Skeletal muscle tissue (tissue), 4 donors: ENCODE results near the gene GNG7. TPM values are rescaled to one million over a fixed set of nuclear protein-coding genes. Genes with fewer than 3 reads are reported as not detected.
"Not testable (repeated sequence)": the region's sequence is repeated elsewhere in the genome, so short reads cannot be mapped to it uniquely, and the experiment has no call there.

Experiments
- H3K27ac ChIP-seq: one replicate; pipeline ENCODE4 v1.7.0; 2013; ENCODE audit warnings: mild to moderate bottlenecking, low read depth, low read length, inconsistent platforms
- H3K27me3 ChIP-seq, 3 donors: one replicate each; pipeline ENCODE4 v1.7.0; 2013; ENCODE audit warnings: low read length in 3 of 3; ENCODE audit not compliant: control insufficient read depth in 3 of 3, insufficient read depth in 3 of 3
- H3K36me3 ChIP-seq, 3 donors: one replicate each; pipeline ENCODE4 v1.7.0; 2013; ENCODE audit warnings: low read length in 3 of 3; ENCODE audit not compliant: control insufficient read depth in 3 of 3, insufficient read depth in 3 of 3
- H3K4me1 ChIP-seq, 3 donors: one replicate each; pipeline ENCODE4 v1.7.0; 2013; ENCODE audit warnings: low read length in 3 of 3, mild to moderate bottlenecking in 3 of 3; ENCODE audit not compliant: control insufficient read depth in 3 of 3, insufficient read depth in 3 of 3
- H3K4me3 ChIP-seq, 3 donors: one replicate each; pipeline ENCODE4 v1.7.0; 2013; ENCODE audit warnings: low read length in 3 of 3
- H3K9ac ChIP-seq, 3 donors: one replicate each; pipeline ENCODE4 v1.7.0; 2013; ENCODE audit warnings: low read length in 3 of 3, mild to moderate bottlenecking in 3 of 3, moderate library complexity in 2 of 3, low read depth in 1 of 3
- H3K9me3 ChIP-seq, 3 donors: one replicate each; pipeline ENCODE4 v1.7.0; 2013; ENCODE audit warnings: low read length in 3 of 3; ENCODE audit not compliant: control insufficient read depth in 3 of 3
- total RNA-seq: library from RNA; depleted of rRNA; stranded (reverse); fragments of >200 nt; gene quantifications from one replicate; pipeline ENCODE4 v1.2.3, GENCODE V29; 2014
- donor health status: Osteomylitis.

The GNG7 gene
- total RNA-seq, 1 donor from 2014 or later, result 1.6 TPM

DNA sequence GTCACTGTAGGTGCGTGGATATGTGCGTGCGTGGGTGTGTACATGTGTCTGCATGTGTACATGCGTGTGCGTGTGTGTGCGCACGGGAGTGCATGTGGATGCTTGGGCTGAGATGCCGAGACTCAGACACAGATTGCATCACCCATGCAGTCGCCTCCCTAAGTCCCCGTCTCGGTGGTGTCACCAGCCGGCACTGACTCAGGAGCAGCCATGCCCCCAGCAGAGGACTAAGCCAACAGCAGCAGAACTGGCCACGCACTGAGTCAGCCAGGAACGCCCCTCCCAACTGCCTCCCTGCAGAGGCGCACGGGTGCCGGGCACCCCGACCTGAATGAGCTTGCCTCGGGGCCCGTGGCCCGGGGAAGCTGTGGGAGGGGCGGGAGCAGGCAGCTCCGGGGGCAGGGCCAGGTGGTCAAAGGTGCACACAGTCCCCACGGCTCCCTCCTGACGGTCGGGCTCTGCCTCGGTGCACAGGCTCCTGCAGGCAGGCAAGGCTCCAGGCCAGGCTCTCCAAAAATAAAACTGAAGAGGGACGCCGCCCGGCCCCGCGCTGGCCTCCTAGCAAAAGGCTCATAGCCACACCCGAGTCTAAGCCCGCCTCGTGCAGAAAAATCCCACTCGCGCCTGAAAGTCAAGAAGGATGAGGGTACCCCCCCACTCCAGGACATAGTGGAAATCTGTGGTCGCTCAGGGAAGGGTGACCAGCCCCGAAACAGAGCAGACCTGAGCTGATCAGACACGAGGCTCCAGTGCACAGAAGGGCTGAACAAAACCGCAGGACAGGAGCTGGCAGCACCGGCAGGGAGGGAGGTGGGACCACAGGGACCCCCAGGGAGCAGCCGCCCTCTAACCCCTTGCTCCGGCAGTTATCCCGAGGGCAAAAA, 177.4 kb downstream of the GNG7 start:
- H3K4me1 ChIP-seq, result peaks cover 11 to 23% (median 17%) of the 10 kb centered on the region in 3 donors
- no peaks in the 10 kb centered on the region for H3K9me3 ChIP-seq
- peak overlapping the region; percentile 53 to 61 (median 56) for H3K4me3 ChIP-seq
- no peaks in the 10 kb centered on the region for H3K36me3 ChIP-seq
- peak overlapping the region; percentile 27 to 72 (median 61) for H3K9ac ChIP-seq
- no peak overlapping the region for H3K27ac ChIP-seq
- H3K27me3 ChIP-seq, result no peaks in the 10 kb centered on the region

GRCh38 chr19:2524361-2524839, 178.1 kb downstream of the GNG7 start:
- Histone ChIP-seq H3K4me1 (peaks cover 11 to 19% (median 14%) of the 10 kb centered on the region in 3 donors), H3K9me3 (no peaks in the 10 kb centered on the region), H3K36me3 (no peaks in the 10 kb centered on the region), H3K27ac (no peak overlapping the region), H3K4me3 (peak overlapping the region in 2 of 3 donors; percentile 13 to 53), H3K27me3 (no peaks in the 10 kb centered on the region), H3K9ac (peak overlapping the region in 1 of 3 donors; percentile 72)

GRCh38 chr19:2523630-2524311, 178.7 kb downstream of the GNG7 start:
- Histone ChIP-seq H3K9ac (no peak overlapping the region), H3K9me3 (no peaks in the 10 kb centered on the region), H3K27ac (no peak overlapping the region), H3K36me3 (no peaks in the 10 kb centered on the region), H3K4me3 (no peak overlapping the region), H3K4me1 (peaks cover 9 to 18% (median 14%) of the 10 kb centered on the region in 3 donors), H3K27me3 (no peaks in the 10 kb centered on the region)

GRCh38 chr19:2519482-2519881, 183.0 kb downstream of the GNG7 start:
- peaks cover 7 to 14% (median 13%) of the 10 kb centered on the region in 3 donors for H3K4me1 ChIP-seq
- H3K4me3 ChIP-seq, result no peak overlapping the region
- H3K36me3 ChIP-seq, result no peaks in the 10 kb centered on the region
- H3K9ac ChIP-seq, result no peak overlapping the region
- no peaks in the 10 kb centered on the region for H3K27me3 ChIP-seq
- H3K27ac ChIP-seq, result no peak overlapping the region
- no peaks in the 10 kb centered on the region for H3K9me3 ChIP-seq

GRCh38 chr19:2518856-2519255, 183.6 kb downstream of the GNG7 start:
- not testable (repeated sequence) for H3K9me3 ChIP-seq, H3K9ac ChIP-seq, H3K27me3 ChIP-seq, H3K4me3 ChIP-seq, H3K36me3 ChIP-seq, H3K27ac ChIP-seq
- peaks cover 7 to 12% (median 7%) of the 10 kb centered on the region in 3 donors for H3K4me1 ChIP-seq

DNA sequence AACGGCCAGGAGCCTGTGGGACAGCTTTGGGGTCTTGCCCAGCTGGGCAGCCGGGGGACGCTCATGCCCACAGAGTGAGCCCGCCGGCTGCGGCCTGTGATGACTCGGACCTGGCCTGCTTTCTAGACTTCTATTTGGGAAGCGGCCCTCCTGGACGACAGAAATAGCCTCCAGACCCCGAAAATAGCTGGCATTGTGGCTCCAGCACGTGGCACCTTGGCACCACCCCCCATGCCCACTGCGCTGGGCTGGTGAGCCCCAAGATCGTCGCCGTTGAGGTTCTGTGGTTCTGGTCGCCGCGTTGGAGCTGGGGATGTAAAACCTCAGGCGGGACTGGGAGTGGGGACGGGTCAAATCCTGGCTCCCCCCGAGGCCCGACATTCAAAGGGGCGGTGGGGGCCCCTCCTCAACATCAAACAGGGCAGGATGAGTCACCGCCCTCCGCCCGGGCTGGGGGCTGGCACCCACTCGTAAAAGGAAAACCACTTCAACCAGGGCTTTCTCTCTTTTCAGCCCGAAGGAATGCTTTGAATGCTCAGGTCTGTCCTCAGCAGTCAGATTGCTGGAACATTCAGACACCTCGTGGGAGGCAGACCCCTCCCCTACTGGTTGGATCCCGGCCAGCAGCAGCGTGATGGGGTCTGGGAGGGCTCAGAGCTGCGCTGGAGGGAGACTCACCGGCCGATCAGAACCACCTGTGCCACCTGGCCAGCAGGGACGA, 184.5 kb downstream of the GNG7 start:
- H3K27me3 ChIP-seq, result no peaks in the 10 kb centered on the region
- H3K27ac ChIP-seq, result no peak overlapping the region
- H3K36me3 ChIP-seq, result no peaks in the 10 kb centered on the region
- H3K9me3 ChIP-seq, result no peaks in the 10 kb centered on the region
- no peak overlapping the region for H3K9ac ChIP-seq
- peaks cover 7 to 12% (median 7%) of the 10 kb centered on the region in 3 donors for H3K4me1 ChIP-seq
- H3K4me3 ChIP-seq, result no peak overlapping the region

DNA sequence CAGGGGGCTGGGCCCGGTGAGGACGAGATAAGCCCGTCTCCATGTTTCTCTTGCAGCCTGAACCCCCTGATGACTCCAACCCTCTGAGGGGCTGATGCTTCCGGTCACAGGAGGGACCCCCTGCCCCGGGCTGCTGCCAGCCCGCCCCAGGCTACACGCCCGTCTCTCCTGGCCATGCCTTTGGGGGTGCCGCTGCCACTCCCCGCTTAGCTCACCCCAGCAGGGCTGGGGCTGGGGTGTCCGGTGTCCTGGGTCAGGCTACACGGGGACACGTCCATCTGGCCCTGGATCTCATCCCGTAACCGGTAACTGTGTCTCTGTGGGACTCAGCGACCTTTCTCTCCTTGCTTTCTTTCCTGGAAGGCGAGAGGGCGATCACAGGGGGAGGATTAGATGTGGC, 185.8 kb downstream of the GNG7 start:
- Histone ChIP-seq H3K27ac (no peak overlapping the region), H3K9ac (peak overlapping the region in 1 of 3 donors; percentile 45), H3K4me3 (peak overlapping the region in 2 of 3 donors; percentile 13 to 19), H3K4me1 (peaks cover 7 to 12% (median 7%) of the 10 kb centered on the region in 3 donors), H3K9me3 (no peaks in the 10 kb centered on the region), H3K27me3 (peaks cover 0 to 6% (median 0%) of the 10 kb centered on the region in 3 donors), H3K36me3 (no peaks in the 10 kb centered on the region)

GRCh38 chr19:2514981-2515518, 187.4 kb downstream of the GNG7 start:
- Histone ChIP-seq H3K27ac (no peak overlapping the region), H3K27me3 (peaks cover 0 to 6% (median 0%) of the 10 kb centered on the region in 3 donors), H3K9ac (no peak overlapping the region), H3K36me3 (no peaks in the 10 kb centered on the region), H3K4me1 (peaks cover 7 to 12% (median 7%) of the 10 kb centered on the region in 3 donors), H3K9me3 (no peaks in the 10 kb centered on the region), H3K4me3 (no peak overlapping the region)

DNA sequence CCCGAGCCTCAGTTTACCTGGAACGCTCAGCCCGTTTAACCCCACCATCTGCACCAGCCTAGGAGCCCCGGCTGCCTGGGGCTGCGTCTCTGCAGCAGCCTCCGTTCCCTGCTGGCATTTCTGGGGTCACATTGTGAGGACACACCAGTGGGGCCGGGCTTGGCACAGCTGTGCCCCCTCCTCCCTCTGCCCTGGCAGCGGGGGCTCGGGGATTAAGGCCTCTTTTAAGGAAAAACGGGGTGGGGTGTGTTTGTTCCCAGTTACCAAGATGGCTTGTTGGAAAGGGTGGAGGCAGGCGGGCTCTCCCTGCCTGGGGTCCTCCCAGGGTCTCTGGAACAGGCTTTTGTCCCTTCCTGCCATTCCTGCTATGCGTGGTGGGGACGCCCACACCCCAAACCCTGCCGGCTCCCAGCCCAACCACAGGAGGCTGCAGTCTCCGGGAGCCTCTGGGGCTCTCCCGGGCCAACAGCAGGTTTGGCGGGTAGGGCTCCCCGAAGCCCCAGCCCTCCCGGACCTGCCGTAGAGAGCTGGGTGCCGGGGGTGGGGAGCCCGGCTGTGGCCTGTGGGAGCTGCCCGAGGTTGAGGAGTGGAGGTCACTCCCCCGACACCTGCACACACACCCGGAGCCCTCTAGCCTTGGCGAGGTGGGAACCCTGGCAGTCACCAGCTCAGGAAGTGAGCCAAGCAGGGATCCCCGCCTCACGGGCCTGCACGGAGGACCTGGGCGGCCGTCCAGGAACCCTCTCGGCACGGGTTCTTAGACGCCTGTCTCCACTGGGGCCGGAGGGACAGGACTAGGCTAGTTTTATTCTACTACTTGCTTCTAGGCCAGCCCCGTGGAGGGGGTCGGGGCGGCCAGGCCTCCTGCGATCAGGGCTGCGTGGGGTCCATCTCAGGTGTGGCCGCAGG, 189.7 kb downstream of the GNG7 start:
- Histone ChIP-seq H3K36me3 (no peaks in the 10 kb centered on the region), H3K4me1 (peaks cover 7 to 10% (median 7%) of the 10 kb centered on the region in 3 donors), H3K4me3 (no peak overlapping the region), H3K9ac (no peak overlapping the region), H3K9me3 (no peaks in the 10 kb centered on the region), H3K27ac (no peak overlapping the region), H3K27me3 (peaks cover 0 to 6% (median 0%) of the 10 kb centered on the region in 3 donors)
